WTC11 (cell line): ENCODE measurements around the gene ZFHX3. TPM values are rescaled to one million over a fixed set of nuclear protein-coding genes. Genes with fewer than 3 reads are reported as not detected.

Source experiments
- ATAC-seq: fragments of 200-7000 bp; cut with Tn5 transposase; 2 replicates; pipeline ENCODE4 v1.10.0; 2021; ENCODE audit warnings: mild to moderate bottlenecking, moderate library complexity
- CTCF ChIA-PET: fragments of 300-600 bp; sonication (Branson Sonifier 250); formaldehyde crosslinking; loops from one replicate; lab custom pipeline; 2021; ENCODE audit warnings: antibody characterized with exemption; lab: Charles Lee
- POLR2A ChIA-PET: fragments of 350-600 bp; sonication (Branson Sonifier 250); formaldehyde crosslinking; loops from one replicate; lab custom pipeline; 2021; ENCODE audit warnings: antibody characterized with exemption; lab: Charles Lee
- DNase-seq: peaks from one replicate; pipeline ENCODE4 v3.0.0; 2021; ENCODE audit warnings: low spot score
- H3K27ac Mint-ChIP-seq: 2 replicates; pipeline ENCODE4 v1.8.0; 2021; ENCODE audit warnings: mixed read lengths
- H3K27me3 Mint-ChIP-seq: 2 replicates; pipeline ENCODE4 v1.8.0; 2021; ENCODE audit warnings: low read depth, mild to moderate bottlenecking, moderate library complexity, mixed read lengths
- H3K36me3 Mint-ChIP-seq: 2 replicates; pipeline ENCODE4 v1.8.0; 2021; ENCODE audit warnings: mixed read lengths
- H3K4me1 Mint-ChIP-seq: 2 replicates; pipeline ENCODE4 v1.8.0; 2022; ENCODE audit warnings: mixed read lengths
- H3K4me3 Mint-ChIP-seq: 2 replicates; pipeline ENCODE4 v1.8.0; 2021; ENCODE audit warnings: mild to moderate bottlenecking, moderate library complexity, mixed read lengths
- H3K9me3 Mint-ChIP-seq: 2 replicates; pipeline ENCODE4 v1.8.0; 2021; ENCODE audit warnings: mixed read lengths
- ATF3 ChIP-seq: sonication (generic); formaldehyde crosslinking; conservative IDR thresholded peaks from 2 replicates; pipeline ENCODE4 v1.8.1; 2022; ENCODE audit warnings: mild to moderate bottlenecking, missing genetic modification reagents
- CBFB ChIP-seq: sonication (generic); formaldehyde crosslinking; IDR thresholded peaks from 2 replicates; pipeline ENCODE4 v1.8.1; 2022; ENCODE audit warnings: mild to moderate bottlenecking, low read depth, missing genetic modification reagents
- ELF4 ChIP-seq: sonication (generic); formaldehyde crosslinking; IDR thresholded peaks from 2 replicates; pipeline ENCODE4 v1.8.1; 2022; ENCODE audit warnings: low read depth, mild to moderate bottlenecking, moderate library complexity, missing genetic modification reagents
- ETV6 ChIP-seq: sonication (generic); formaldehyde crosslinking; IDR thresholded peaks from 2 replicates; pipeline ENCODE4 v1.8.1; 2022; ENCODE audit warnings: mild to moderate bottlenecking, missing genetic modification reagents
- GABPB1 ChIP-seq: sonication (generic); formaldehyde crosslinking; IDR thresholded peaks from 2 replicates; pipeline ENCODE4 v1.8.1; 2023; ENCODE audit warnings: mild to moderate bottlenecking, missing genetic modification reagents
- JAZF1 ChIP-seq: fragments of 250-450 bp; sonication (Bioruptor Pico); IDR thresholded peaks from 2 replicates; pipeline ENCODE4 v1.9.0; 2021; ENCODE audit warnings: moderate library complexity, mild to moderate bottlenecking, inconsistent platforms
- KAT7 ChIP-seq: sonication (generic); formaldehyde crosslinking; IDR thresholded peaks from 2 replicates; pipeline ENCODE4 v1.8.1; 2023; ENCODE audit warnings: missing genetic modification reagents, mild to moderate bottlenecking, borderline replicate concordance
- MAX ChIP-seq: sonication (generic); formaldehyde crosslinking; IDR thresholded peaks from 2 replicates; pipeline ENCODE4 v1.8.0; 2022; ENCODE audit warnings: mild to moderate bottlenecking, missing genetic modification reagents
- NR2C2 ChIP-seq: sonication (generic); formaldehyde crosslinking; IDR thresholded peaks from 2 replicates; pipeline ENCODE4 v1.8.0; 2022; ENCODE audit warnings: mild to moderate bottlenecking, missing genetic modification reagents
- RORB ChIP-seq: fragments of 250-450 bp; sonication (Bioruptor Pico); IDR thresholded peaks from 2 replicates; pipeline ENCODE4 v1.9.0; 2021; ENCODE audit warnings: mild to moderate bottlenecking
- SMAD4 ChIP-seq: sonication (generic); formaldehyde crosslinking; IDR thresholded peaks from 2 replicates; pipeline ENCODE4 v1.8.0; 2022; ENCODE audit warnings: mild to moderate bottlenecking, missing genetic modification reagents
- SOX15 ChIP-seq: fragments of 250-450 bp; sonication (Bioruptor Pico); IDR thresholded peaks from 2 replicates; pipeline ENCODE4 v1.9.0; 2021; ENCODE audit warnings: mild to moderate bottlenecking
- USF1 ChIP-seq: sonication (generic); formaldehyde crosslinking; IDR thresholded peaks from 2 replicates; pipeline ENCODE4 v1.8.0; 2022; ENCODE audit warnings: mild to moderate bottlenecking, missing genetic modification reagents
- ZNF138 ChIP-seq: sonication (generic); formaldehyde crosslinking; conservative IDR thresholded peaks from 2 replicates; pipeline ENCODE4 v1.8.1; 2022; ENCODE audit warnings: mild to moderate bottlenecking, moderate library complexity, missing genetic modification reagents
- ZNF232 ChIP-seq: sonication (generic); formaldehyde crosslinking; IDR thresholded peaks from 2 replicates; pipeline ENCODE4 v1.8.0; 2022; ENCODE audit warnings: mild to moderate bottlenecking, missing genetic modification reagents
- ZNF317 ChIP-seq: sonication (generic); formaldehyde crosslinking; IDR thresholded peaks from 2 replicates; pipeline ENCODE4 v1.8.1; 2023; ENCODE audit warnings: low read depth, mild to moderate bottlenecking, moderate library complexity, missing genetic modification reagents, borderline replicate concordance
- ZNF532 ChIP-seq: fragments of 250-450 bp; sonication (Bioruptor Pico); IDR thresholded peaks from 2 replicates; pipeline ENCODE4 v1.9.0; 2021; ENCODE audit warnings: mild to moderate bottlenecking, borderline replicate concordance
- total RNA-seq: library from RNA; stranded (reverse); gene quantifications from 3 replicates; pipeline ENCODE4 v1.2.3, GENCODE V29; 2021
- TF ChIP-seq, protein P1 (sequence below): fragments of 250-450 bp; sonication (Bioruptor Pico); IDR thresholded peaks from 2 replicates; pipeline ENCODE4 v1.8.0; 2021; ENCODE audit warnings: mild to moderate bottlenecking
- TF ChIP-seq, protein P2 (sequence below): sonication (generic); formaldehyde crosslinking; IDR thresholded peaks from 2 replicates; pipeline ENCODE4 v1.8.1; 2023; ENCODE audit warnings: mild to moderate bottlenecking, moderate library complexity, missing genetic modification reagents
- TF ChIP-seq, protein P3 (sequence below): sonication (generic); formaldehyde crosslinking; IDR thresholded peaks from 2 replicates; pipeline ENCODE4 v1.8.0; 2022; ENCODE audit warnings: missing genetic modification reagents

The ZFHX3 gene
- total RNA-seq, 1 experiment from 2014 or later = 5.7 TPM

DNA sequence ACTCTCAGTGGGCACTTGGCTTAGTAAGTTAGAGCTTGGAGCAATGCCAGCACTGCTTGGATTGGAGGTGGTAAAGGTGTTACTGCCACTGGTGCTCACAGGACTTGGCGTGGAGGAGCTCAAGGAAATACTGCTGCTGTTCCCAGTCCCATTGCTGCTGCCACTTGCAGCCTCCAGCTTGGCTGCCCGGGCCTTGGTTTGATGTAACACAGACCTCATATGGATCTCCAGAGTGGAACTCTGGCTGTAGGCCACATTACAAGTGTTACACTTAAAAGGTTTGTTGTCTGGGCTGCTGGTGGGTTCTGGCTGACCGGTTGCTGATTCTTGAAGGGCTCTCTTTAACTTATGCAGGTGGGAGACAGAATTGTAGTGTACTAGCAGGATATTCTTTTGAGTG is 250.3 kb downstream of the ZFHX3 start:
- Mint-ChIP-seq H3K9me3 (no peaks in the 10 kb centered on the region), H3K36me3 (peaks cover 18% of the 10 kb centered on the region; the same call in 1 of the 2 replicates), H3K27me3 (no peaks in the 10 kb centered on the region), H3K27ac (no peak overlapping the region), H3K4me3 (no peak overlapping the region), H3K4me1 (peaks cover 7% of the 10 kb centered on the region)
- ATAC-seq (no peak), DNase-seq (no peak)
- TF ChIP-seq MAX (CRISPR knock-in tag) (no peak), JAZF1 (CRISPR knock-in tag) (no peak), GABPB1 (CRISPR knock-in tag) (no peak), ETV6 (no peak), KAT7 (CRISPR knock-in tag) (no peak)
- TF ChIP-seq, protein P1, sequence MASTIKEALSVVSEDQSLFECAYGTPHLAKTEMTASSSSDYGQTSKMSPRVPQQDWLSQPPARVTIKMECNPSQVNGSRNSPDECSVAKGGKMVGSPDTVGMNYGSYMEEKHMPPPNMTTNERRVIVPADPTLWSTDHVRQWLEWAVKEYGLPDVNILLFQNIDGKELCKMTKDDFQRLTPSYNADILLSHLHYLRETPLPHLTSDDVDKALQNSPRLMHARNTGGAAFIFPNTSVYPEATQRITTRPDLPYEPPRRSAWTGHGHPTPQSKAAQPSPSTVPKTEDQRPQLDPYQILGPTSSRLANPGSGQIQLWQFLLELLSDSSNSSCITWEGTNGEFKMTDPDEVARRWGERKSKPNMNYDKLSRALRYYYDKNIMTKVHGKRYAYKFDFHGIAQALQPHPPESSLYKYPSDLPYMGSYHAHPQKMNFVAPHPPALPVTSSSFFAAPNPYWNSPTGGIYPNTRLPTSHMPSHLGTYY (CRISPR knock-in tag) = no peak
- POLR2A ChIA-PET = no interaction called here
- CTCF ChIA-PET = interaction anchor here (1.1 to 4.2 kb wide), 2 partner anchors 35 to 236 kb away, joined by 4 to 21 read pairs; no protein-coding TSS in a partner anchor

- no peaks in the 10 kb centered on the region for H3K9me3 Mint-ChIP-seq
- ATAC-seq (no peak), DNase-seq (no peak)
- no peak overlapping the region for H3K27ac Mint-ChIP-seq
- CTCF ChIA-PET = interaction anchor here (4.2 kb wide), 1 partner anchor 36 kb away, joined by 21 read pairs; no protein-coding TSS in a partner anchor
- H3K4me1 Mint-ChIP-seq = no peaks in the 10 kb centered on the region
- H3K36me3 Mint-ChIP-seq = peaks cover 18% of the 10 kb centered on the region; the same call in 1 of the 2 replicates
- TF ChIP-seq CBFB (CRISPR knock-in tag) (no peak), ZNF232 (CRISPR knock-in tag) (no peak), USF1 (CRISPR knock-in tag) (no peak)
- TF ChIP-seq, protein P2, sequence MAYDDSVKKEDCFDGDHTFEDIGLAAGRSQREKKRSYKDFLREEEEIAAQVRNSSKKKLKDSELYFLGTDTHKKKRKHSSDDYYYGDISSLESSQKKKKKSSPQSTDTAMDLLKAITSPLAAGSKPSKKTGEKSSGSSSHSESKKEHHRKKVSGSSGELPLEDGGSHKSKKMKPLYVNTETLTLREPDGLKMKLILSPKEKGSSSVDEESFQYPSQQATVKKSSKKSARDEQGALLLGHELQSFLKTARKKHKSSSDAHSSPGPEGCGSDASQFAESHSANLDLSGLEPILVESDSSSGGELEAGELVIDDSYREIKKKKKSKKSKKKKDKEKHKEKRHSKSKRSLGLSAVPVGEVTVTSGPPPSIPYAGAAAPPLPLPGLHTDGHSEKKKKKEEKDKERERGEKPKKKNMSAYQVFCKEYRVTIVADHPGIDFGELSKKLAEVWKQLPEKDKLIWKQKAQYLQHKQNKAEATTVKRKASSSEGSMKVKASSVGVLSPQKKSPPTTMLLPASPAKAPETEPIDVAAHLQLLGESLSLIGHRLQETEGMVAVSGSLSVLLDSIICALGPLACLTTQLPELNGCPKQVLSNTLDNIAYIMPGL (CRISPR knock-in tag) = no peak
- TF ChIP-seq, protein P3, sequence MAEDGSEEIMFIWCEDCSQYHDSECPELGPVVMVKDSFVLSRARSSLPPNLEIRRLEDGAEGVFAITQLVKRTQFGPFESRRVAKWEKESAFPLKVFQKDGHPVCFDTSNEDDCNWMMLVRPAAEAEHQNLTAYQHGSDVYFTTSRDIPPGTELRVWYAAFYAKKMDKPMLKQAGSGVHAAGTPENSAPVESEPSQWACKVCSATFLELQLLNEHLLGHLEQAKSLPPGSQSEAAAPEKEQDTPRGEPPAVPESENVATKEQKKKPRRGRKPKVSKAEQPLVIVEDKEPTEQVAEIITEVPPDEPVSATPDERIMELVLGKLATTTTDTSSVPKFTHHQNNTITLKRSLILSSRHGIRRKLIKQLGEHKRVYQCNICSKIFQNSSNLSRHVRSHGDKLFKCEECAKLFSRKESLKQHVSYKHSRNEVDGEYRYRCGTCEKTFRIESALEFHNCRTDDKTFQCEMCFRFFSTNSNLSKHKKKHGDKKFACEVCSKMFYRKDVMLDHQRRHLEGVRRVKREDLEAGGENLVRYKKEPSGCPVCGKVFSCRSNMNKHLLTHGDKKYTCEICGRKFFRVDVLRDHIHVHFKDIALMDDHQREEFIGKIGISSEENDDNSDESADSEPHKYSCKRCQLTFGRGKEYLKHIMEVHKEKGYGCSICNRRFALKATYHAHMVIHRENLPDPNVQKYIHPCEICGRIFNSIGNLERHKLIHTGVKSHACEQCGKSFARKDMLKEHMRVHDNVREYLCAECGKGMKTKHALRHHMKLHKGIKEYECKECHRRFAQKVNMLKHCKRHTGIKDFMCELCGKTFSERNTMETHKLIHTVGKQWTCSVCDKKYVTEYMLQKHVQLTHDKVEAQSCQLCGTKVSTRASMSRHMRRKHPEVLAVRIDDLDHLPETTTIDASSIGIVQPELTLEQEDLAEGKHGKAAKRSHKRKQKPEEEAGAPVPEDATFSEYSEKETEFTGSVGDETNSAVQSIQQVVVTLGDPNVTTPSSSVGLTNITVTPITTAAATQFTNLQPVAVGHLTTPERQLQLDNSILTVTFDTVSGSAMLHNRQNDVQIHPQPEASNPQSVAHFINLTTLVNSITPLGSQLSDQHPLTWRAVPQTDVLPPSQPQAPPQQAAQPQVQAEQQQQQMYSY (CRISPR knock-in tag) = no peak
- TF ChIP-seq, all 79 proteins: peak for 0
- Mint-ChIP-seq H3K4me3 (no peak overlapping the region), H3K27me3 (no peaks in the 10 kb centered on the region)
- POLR2A ChIA-PET = no interaction called here
Measured at GRCh38 chr16:72796222-72796621, 251.7 kb downstream of the ZFHX3 start.

GRCh38 chr16:72794986-72795385 is 252.9 kb downstream of the ZFHX3 start:
- Mint-ChIP-seq H3K27me3 (no peaks in the 10 kb centered on the region), H3K27ac (no peak overlapping the region), H3K4me3 (no peak overlapping the region), H3K9me3 (no peaks in the 10 kb centered on the region), H3K36me3 (peaks cover 18% of the 10 kb centered on the region; the same call in 1 of the 2 replicates), H3K4me1 (no peaks in the 10 kb centered on the region)
- ChIA-PET POLR2A (no interaction called here), CTCF (interaction anchor here (1.2 to 4.2 kb wide), 3 partner anchors 38 to 200 kb away, joined by 3 to 21 read pairs (median 4); no protein-coding TSS in a partner anchor)
- DNase-seq = no peak
- ATAC-seq = no peak
- TF ChIP-seq ZNF532 (no peak), ZNF317 (no peak), ATF3 (no peak), RORB (CRISPR knock-in tag) (no peak), SMAD4 (CRISPR knock-in tag) (no peak), ZNF138 (CRISPR knock-in tag) (no peak), SOX15 (CRISPR knock-in tag) (no peak), ELF4 (CRISPR knock-in tag) (no peak), NR2C2 (CRISPR knock-in tag) (no peak)
